OCI-LY3 (cell line): Measurements from ENCODE around the gene UBE2K.

Source experiments
- EZH2phosphoT487 ChIP-seq: fragments of 200-600 bp; shearing (Covaris generic); IDR thresholded peaks from 2 replicates; pipeline ENCODE4 v1.6.1; 2018; ENCODE audit warnings: antibody characterized with exemption, mixed run types, low read depth
- TF ChIP-seq, protein P1 (sequence below): fragments of 200-600, 300-600 bp; sonication (generic); IDR thresholded peaks from 2 replicates; pipeline ENCODE4 v1.5.1; 2014; ENCODE audit warnings: antibody characterized with exemption, low read length, low read depth

DNA sequence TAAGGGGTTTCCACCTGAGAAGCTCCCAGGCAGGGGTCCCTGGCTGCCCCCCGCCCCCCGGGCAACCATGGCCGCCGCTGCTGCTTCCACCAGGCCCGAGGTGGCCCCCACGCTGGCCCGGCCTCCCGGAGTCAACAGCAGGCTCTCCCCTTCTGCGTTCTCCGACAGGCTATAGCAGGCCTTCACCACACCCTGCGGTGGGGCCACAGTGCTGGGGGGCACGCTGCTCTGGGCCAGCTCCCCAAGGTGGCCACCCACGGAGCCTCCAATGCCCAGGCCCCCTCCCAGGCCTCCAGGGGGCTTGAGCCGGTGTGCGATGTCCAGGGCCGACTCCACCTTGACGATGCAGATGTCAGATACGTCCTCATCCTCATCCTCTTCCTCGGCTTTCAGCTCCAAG lies 72.5 kb downstream of the UBE2K start:
- TF ChIP-seq, protein P1, sequence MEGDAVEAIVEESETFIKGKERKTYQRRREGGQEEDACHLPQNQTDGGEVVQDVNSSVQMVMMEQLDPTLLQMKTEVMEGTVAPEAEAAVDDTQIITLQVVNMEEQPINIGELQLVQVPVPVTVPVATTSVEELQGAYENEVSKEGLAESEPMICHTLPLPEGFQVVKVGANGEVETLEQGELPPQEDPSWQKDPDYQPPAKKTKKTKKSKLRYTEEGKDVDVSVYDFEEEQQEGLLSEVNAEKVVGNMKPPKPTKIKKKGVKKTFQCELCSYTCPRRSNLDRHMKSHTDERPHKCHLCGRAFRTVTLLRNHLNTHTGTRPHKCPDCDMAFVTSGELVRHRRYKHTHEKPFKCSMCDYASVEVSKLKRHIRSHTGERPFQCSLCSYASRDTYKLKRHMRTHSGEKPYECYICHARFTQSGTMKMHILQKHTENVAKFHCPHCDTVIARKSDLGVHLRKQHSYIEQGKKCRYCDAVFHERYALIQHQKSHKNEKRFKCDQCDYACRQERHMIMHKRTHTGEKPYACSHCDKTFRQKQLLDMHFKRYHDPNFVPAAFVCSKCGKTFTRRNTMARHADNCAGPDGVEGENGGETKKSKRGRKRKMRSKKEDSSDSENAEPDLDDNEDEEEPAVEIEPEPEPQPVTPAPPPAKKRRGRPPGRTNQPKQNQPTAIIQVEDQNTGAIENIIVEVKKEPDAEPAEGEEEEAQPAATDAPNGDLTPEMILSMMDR, result no peak
- no peak for TF ChIP-seq EZH2phosphoT487
